Peyer's patch (tissue), 4 donors: ENCODE results near the gene PRR33.

Source experiments
- CTCF ChIP-seq, 6 experiments: fragments of 450-650 bp in 4 of 6; fragments of 200-600 bp in 2 of 6; sonication (generic) in 1 of 6; IDR thresholded peaks; one replicate each; pipeline ENCODE4 v1.5.1; 2017 to 2019; ENCODE audit warnings: antibody characterized with exemption in 6 of 6, mild to moderate bottlenecking in 3 of 6, moderate library complexity in 1 of 6
- POLR2A ChIP-seq, 2 donors: fragments of 450-650 bp; IDR thresholded peaks; one replicate each; pipeline ENCODE4 v1.5.1; 2017; ENCODE audit warnings: antibody characterized with exemption in 2 of 2, mild to moderate bottlenecking in 2 of 2, moderate library complexity in 2 of 2

DNA sequence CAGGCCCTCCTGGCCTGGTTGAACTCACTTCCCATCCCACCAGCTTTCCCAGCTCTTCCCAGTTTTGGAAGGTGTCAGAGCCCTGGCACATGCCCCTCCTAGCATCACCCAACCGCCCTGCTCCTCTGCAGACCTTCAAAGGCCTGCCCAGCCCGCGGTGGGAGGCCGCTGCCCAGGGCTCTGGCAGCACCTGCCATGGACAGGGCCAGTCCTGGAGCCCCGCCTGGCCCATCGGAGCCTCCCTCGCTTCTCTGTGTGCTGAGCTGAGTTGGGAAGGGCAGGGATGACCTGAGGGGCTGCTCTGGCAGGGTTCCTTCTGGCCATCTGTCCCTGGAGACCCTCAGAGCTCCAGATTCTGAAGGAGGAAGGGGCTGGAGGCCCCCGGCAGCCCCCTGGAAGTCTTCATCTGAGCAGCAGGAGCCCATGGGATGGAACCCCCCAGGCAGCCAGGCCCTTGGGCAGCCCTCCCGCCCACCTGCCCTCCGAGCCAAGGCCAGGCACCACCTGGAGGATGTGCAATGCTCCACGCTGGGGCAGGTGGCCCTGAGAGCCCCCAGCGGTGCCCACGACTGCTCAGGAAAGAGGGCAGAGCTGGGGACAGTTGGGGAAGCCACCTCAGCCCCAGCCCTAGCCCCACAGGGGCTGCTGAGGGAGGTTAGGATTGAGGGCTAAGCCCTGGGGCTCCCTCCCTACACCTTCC, 35.2 kb downstream of the PRR33 start:
- TF ChIP-seq CTCF (IDR thresholded peaks at IDR 0.05) (no peak), POLR2A (IDR thresholded peaks at IDR 0.05) (no peak)
